NK-92 treated with Interleukin-12 subunit alpha and Interleukin-12 subunit beta, amount 100 ng/mL, for 24 hours (cell line): ENCODE measurements around the gene UCHL1.

Experiments
- DNase-seq: peaks from one replicate; lab custom pipeline; 2025; lab: John Stamatoyannopoulos, UW

The UCHL1 gene

GRCh38 chr4:41256740-41257256, at the start of gene UCHL1:
Gene UCHL1 (plus strand): TSS chr4:41256928. CDS start chr4:41256977, 49 bp downstream.
- no peak for DNase-seq

- DNase-seq = peak; percentile 69
Observed at GRCh38 chr4:41207291-41207831, 49.4 kb upstream of the UCHL1 start.

- DNase-seq = peak; percentile 41
Observed at GRCh38 chr4:41209187-41209586, 47.5 kb upstream of the UCHL1 start.

GRCh38 chr4:41209901-41210300, 46.8 kb upstream of the UCHL1 start:
- no peak for DNase-seq

GRCh38 chr4:41211951-41212615, 44.6 kb upstream of the UCHL1 start:
- no peak for DNase-seq

GRCh38 chr4:41212616-41213203, 44.0 kb upstream of the UCHL1 start:
- DNase-seq = no peak

GRCh38 chr4:41213625-41214135, 43.0 kb upstream of the UCHL1 start:
- DNase-seq = no peak

GRCh38 chr4:41214136-41214824, 42.4 kb upstream of the UCHL1 start, which contains the start of gene APBB2:
Gene APBB2 (minus strand): TSS chr4:41214542. CDS start chr4:41033254, 181,288 bp downstream.
- no peak for DNase-seq

- no peak for DNase-seq
Observed at GRCh38 chr4:41214825-41215146, 41.9 kb upstream of the UCHL1 start.

GRCh38 chr4:41215155-41215554, 41.6 kb upstream of the UCHL1 start:
- DNase-seq = no peak

GRCh38 chr4:41215969-41216293, 40.8 kb upstream of the UCHL1 start:
- DNase-seq = no peak

- DNase-seq = no peak
Observed at GRCh38 chr4:41216294-41217019, 40.3 kb upstream of the UCHL1 start.

- no peak for DNase-seq
Observed at GRCh38 chr4:41217020-41217333, 39.8 kb upstream of the UCHL1 start.

GRCh38 chr4:41217374-41217773, 39.4 kb upstream of the UCHL1 start:
- no peak for DNase-seq

GRCh38 chr4:41218703-41219102, 38.0 kb upstream of the UCHL1 start:
- no peak for DNase-seq

- no peak for DNase-seq
Observed at GRCh38 chr4:41219421-41219950, 37.2 kb upstream of the UCHL1 start.

GRCh38 chr4:41221850-41222645, 34.7 kb upstream of the UCHL1 start:
- no peak for DNase-seq

- DNase-seq = no peak
Observed at GRCh38 chr4:41227902-41228301, 28.8 kb upstream of the UCHL1 start.

- DNase-seq = no peak
Observed at GRCh38 chr4:41232406-41232805, 24.3 kb upstream of the UCHL1 start.

GRCh38 chr4:41232856-41233255, 23.9 kb upstream of the UCHL1 start:
- no peak for DNase-seq

GRCh38 chr4:41236032-41236431, 20.7 kb upstream of the UCHL1 start:
- peak; percentile 24 for DNase-seq
